ENCODE measurements around the gene CELF4.

DNA sequence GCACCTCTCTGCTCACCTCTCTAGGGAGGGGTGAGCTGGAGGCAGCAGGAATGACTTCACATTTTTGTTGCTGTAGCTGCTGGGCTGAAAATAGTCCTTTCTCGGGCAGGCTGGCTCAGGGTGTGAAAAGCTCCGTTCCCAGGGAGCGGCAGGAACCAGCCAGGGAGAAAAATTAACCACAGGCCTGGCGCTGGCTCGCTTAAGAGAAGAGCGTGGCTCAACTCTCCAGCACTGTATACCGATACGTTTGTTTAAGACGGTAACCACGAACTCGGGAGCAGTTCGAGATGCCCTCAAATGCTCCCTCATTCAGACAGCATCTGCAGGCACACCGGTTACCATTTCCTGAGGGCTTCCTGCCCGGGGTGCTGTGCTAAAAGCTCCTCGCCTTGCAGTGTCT lies 129.6 kb downstream of the CELF4 start:
- TF ChIP-seq, protein P1, sequence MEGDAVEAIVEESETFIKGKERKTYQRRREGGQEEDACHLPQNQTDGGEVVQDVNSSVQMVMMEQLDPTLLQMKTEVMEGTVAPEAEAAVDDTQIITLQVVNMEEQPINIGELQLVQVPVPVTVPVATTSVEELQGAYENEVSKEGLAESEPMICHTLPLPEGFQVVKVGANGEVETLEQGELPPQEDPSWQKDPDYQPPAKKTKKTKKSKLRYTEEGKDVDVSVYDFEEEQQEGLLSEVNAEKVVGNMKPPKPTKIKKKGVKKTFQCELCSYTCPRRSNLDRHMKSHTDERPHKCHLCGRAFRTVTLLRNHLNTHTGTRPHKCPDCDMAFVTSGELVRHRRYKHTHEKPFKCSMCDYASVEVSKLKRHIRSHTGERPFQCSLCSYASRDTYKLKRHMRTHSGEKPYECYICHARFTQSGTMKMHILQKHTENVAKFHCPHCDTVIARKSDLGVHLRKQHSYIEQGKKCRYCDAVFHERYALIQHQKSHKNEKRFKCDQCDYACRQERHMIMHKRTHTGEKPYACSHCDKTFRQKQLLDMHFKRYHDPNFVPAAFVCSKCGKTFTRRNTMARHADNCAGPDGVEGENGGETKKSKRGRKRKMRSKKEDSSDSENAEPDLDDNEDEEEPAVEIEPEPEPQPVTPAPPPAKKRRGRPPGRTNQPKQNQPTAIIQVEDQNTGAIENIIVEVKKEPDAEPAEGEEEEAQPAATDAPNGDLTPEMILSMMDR (conservative IDR thresholded peaks at IDR 0.05; ENCODE audit: low read depth, low read length): no peak
- no peak for TF ChIP-seq EZH2 (IDR thresholded peaks at IDR 0.05; ENCODE audit: low read length, unreplicated experiment)
- TF ChIP-seq EZH2phosphoT487 (IDR thresholded peaks at IDR 0.05; ENCODE audit: borderline replicate concordance, low read length): no peak

Measured in PC-3 (cell line).